Karpas-422 (cell line): Measurements from ENCODE around the gene BRME1. TPM values are rescaled to one million over a fixed set of nuclear protein-coding genes. Genes with fewer than 3 reads are reported as not detected.

ENCODE experiments used
- DNase-seq: peaks from one replicate; pipeline ENCODE4 v3.0.0-alpha.2; 2015
- H2AFZ ChIP-seq: fragments of 200-600 bp; sonication (generic); 2 replicates; pipeline ENCODE4 v1.6.1; 2014; ENCODE audit warnings: antibody characterized with exemption, low read length, mixed read lengths
- H3K27ac ChIP-seq: fragments of 200-600 bp; sonication (generic); 2 replicates; pipeline ENCODE4 v1.5.1; 2014; ENCODE audit warnings: mild to moderate bottlenecking, low read length, moderate library complexity
- H3K27me3 ChIP-seq: fragments of 200-600 bp; sonication (generic); 2 replicates; pipeline ENCODE4 v1.6.1; 2014; ENCODE audit warnings: low read length, mixed read lengths
- H3K36me3 ChIP-seq: fragments of 200-600 bp; sonication (generic); 2 replicates; pipeline ENCODE4 v1.6.1; 2014; ENCODE audit warnings: low read length, mixed read lengths; ENCODE audit not compliant: insufficient read depth
- H3K4me1 ChIP-seq: fragments of 200-600 bp; sonication (generic); 2 replicates; pipeline ENCODE4 v1.6.1; 2014; ENCODE audit warnings: mild to moderate bottlenecking, low read length, mixed read lengths
- H3K4me2 ChIP-seq: fragments of 200-600 bp; sonication (generic); 2 replicates; pipeline ENCODE4 v1.6.1; 2014; ENCODE audit warnings: low read length, low read depth, mild to moderate bottlenecking; ENCODE audit not compliant: poor library complexity, severe bottlenecking
- H3K4me3 ChIP-seq: fragments of 200-600 bp; sonication (generic); 2 replicates; pipeline ENCODE4 v1.5.1; 2014; ENCODE audit warnings: mild to moderate bottlenecking, antibody characterized with exemption, low read length, mixed read lengths
- H3K79me2 ChIP-seq: fragments of 200-600 bp; sonication (generic); 2 replicates; pipeline ENCODE4 v1.6.1; 2014; ENCODE audit warnings: mild to moderate bottlenecking, low read length, mixed read lengths
- H3K9ac ChIP-seq: fragments of 200-600 bp; sonication (generic); 2 replicates; pipeline ENCODE4 v1.6.0; 2014; ENCODE audit warnings: low read length
- H3K9me2 ChIP-seq: fragments of 200-600 bp; sonication (generic), shearing (Covaris generic); replicated peaks from 2 replicates; pipeline ENCODE4 v1.6.0; 2014; ENCODE audit warnings: mild to moderate bottlenecking, low read length, moderate library complexity; ENCODE audit not compliant: insufficient read depth
- H3K9me3 ChIP-seq: fragments of 300-700, 200-600 bp; sonication (generic); 2 replicates; pipeline ENCODE4 v1.6.1; 2014; ENCODE audit warnings: low read length, mixed read lengths
- H4K20me1 ChIP-seq: fragments of 200-600 bp; sonication (generic); 2 replicates; pipeline ENCODE4 v1.6.1; 2014; ENCODE audit warnings: mild to moderate bottlenecking, antibody characterized with exemption, low read length, low read depth; ENCODE audit not compliant: insufficient read depth
- total RNA-seq: library from RNA; depleted of rRNA; stranded (reverse); fragments of >200 nt; shearing (Covaris generic); gene quantifications from 2 replicates; pipeline ENCODE4 v1.2.3, GENCODE V29; 2014; ENCODE audit warnings: low replicate concordance

Gene BRME1
- total RNA-seq, 1 experiment from 2014 or later: not detected

GRCh38 chr19:13840305-13841085 lies 65.4 kb downstream of the BRME1 start:
- DNase-seq: no peak
- Histone ChIP-seq H3K9me3 (no peaks in the 10 kb centered on the region), H4K20me1 (no peaks in the 10 kb centered on the region), H3K4me1 (peaks cover 39% of the 10 kb centered on the region), H3K27me3 (no peaks in the 10 kb centered on the region), H3K79me2 (no peaks in the 10 kb centered on the region), H3K4me2 (peak overlapping the region; percentile 75), H3K36me3 (no peaks in the 10 kb centered on the region), H3K27ac (no peak overlapping the region), H3K9me2 (no peaks in the 10 kb centered on the region), H2AFZ (no peak overlapping the region), H3K9ac (peak overlapping the region; percentile 72), H3K4me3 (peak overlapping the region; percentile 66; the same call in 1 of the 2 replicates)

GRCh38 chr19:13839938-13840304 lies 66.0 kb downstream of the BRME1 start:
- Histone ChIP-seq H3K27me3 (no peaks in the 10 kb centered on the region), H3K9me2 (no peaks in the 10 kb centered on the region), H3K4me1 (peaks cover 39% of the 10 kb centered on the region), H3K36me3 (no peaks in the 10 kb centered on the region), H3K9me3 (no peaks in the 10 kb centered on the region), H3K4me2 (peak overlapping the region; percentile 75), H3K4me3 (peak overlapping the region; percentile 66; the same call in 1 of the 2 replicates), H3K9ac (peak overlapping the region; percentile 72), H3K27ac (no peak overlapping the region), H2AFZ (0 out of 2 replicates have a peak overlapping the region, but pooled peaks have one; percentile 56), H4K20me1 (no peaks in the 10 kb centered on the region), H3K79me2 (no peaks in the 10 kb centered on the region)
- peak; percentile 39 for DNase-seq

- Histone ChIP-seq H2AFZ (peak overlapping the region; percentile 70; the same call in 1 of the 2 replicates), H3K27me3 (no peaks in the 10 kb centered on the region), H3K4me3 (peak overlapping the region; percentile 66), H3K79me2 (no peaks in the 10 kb centered on the region), H3K9ac (peak overlapping the region; percentile 72), H3K4me1 (peaks cover 39% of the 10 kb centered on the region), H3K27ac (peak overlapping the region; percentile 47), H3K9me3 (no peaks in the 10 kb centered on the region), H4K20me1 (no peaks in the 10 kb centered on the region), H3K4me2 (peak overlapping the region; percentile 75), H3K9me2 (no peaks in the 10 kb centered on the region), H3K36me3 (no peaks in the 10 kb centered on the region)
- peak; percentile 81 for DNase-seq
Observed at GRCh38 chr19:13839130-13839937, 66.6 kb downstream of the BRME1 start.

- H3K9me2 ChIP-seq: no peaks in the 10 kb centered on the region
- H3K9me3 ChIP-seq: no peaks in the 10 kb centered on the region
- H2AFZ ChIP-seq: no peak overlapping the region
- no peaks in the 10 kb centered on the region for H3K27me3 ChIP-seq
- no peaks in the 10 kb centered on the region for H3K79me2 ChIP-seq
- no peaks in the 10 kb centered on the region for H3K36me3 ChIP-seq
- peak; percentile 38 for DNase-seq
- H3K4me1 ChIP-seq: peaks cover 45% of the 10 kb centered on the region
- H3K4me3 ChIP-seq: peak overlapping the region; percentile 66; the same call in 1 of the 2 replicates
- H3K9ac ChIP-seq: peak overlapping the region; percentile 72
- no peaks in the 10 kb centered on the region for H4K20me1 ChIP-seq
- H3K4me2 ChIP-seq: peak overlapping the region; percentile 75
- no peak overlapping the region for H3K27ac ChIP-seq
Observed at GRCh38 chr19:13838435-13839129, 67.3 kb downstream of the BRME1 start.

GRCh38 chr19:13835791-13836723 lies 69.9 kb downstream of the BRME1 start:
- H3K9me3 ChIP-seq: no peaks in the 10 kb centered on the region
- H3K9ac ChIP-seq: peak overlapping the region; percentile 44
- H3K36me3 ChIP-seq: no peaks in the 10 kb centered on the region
- no peak overlapping the region for H3K4me2 ChIP-seq
- no peaks in the 10 kb centered on the region for H3K9me2 ChIP-seq
- no peaks in the 10 kb centered on the region for H3K27me3 ChIP-seq
- peak; percentile 40 for DNase-seq
- H2AFZ ChIP-seq: peak overlapping the region; percentile 61; the same call in 1 of the 2 replicates
- no peak overlapping the region for H3K4me3 ChIP-seq
- no peaks in the 10 kb centered on the region for H4K20me1 ChIP-seq
- no peaks in the 10 kb centered on the region for H3K79me2 ChIP-seq
- H3K27ac ChIP-seq: peak overlapping the region; percentile 44; the same call in 1 of the 2 replicates
- H3K4me1 ChIP-seq: peaks cover 43% of the 10 kb centered on the region

- peak overlapping the region; percentile 71 for H3K4me3 ChIP-seq
- H3K9ac ChIP-seq: peak overlapping the region; percentile 71
- no peaks in the 10 kb centered on the region for H3K9me2 ChIP-seq
- no peaks in the 10 kb centered on the region for H3K9me3 ChIP-seq
- DNase-seq: peak; percentile 39
- peak overlapping the region; percentile 75 for H3K4me2 ChIP-seq
- no peaks in the 10 kb centered on the region for H3K36me3 ChIP-seq
- no peaks in the 10 kb centered on the region for H3K27me3 ChIP-seq
- H4K20me1 ChIP-seq: no peaks in the 10 kb centered on the region
- H3K27ac ChIP-seq: no peak overlapping the region
- no peaks in the 10 kb centered on the region for H3K79me2 ChIP-seq
- H2AFZ ChIP-seq: no peak overlapping the region
- peaks cover 30% of the 10 kb centered on the region for H3K4me1 ChIP-seq
Observed at GRCh38 chr19:13834244-13835069, 71.5 kb downstream of the BRME1 start.
